Stimulated activated CD8-positive, alpha-beta memory T cell treated with anti-CD3 and anti-CD28 coated beads, Interleukin-7, amount 100 ng/mL, for 4 hours (primary cell): ENCODE data around the gene DDX23.
A peak's percentile ranks its signal among the peaks of the same experiment; 100 is the strongest.
"Not testable (repeated sequence)": the region's sequence is repeated elsewhere in the genome, so short reads cannot be mapped to it uniquely, and the experiment has no call there.

Experiments used
- DNase-seq, 2 donors: peaks; one replicate each; pipeline ENCODE4 v3.0.0-alpha.2; 2020; ENCODE audit warnings: low read depth in 2 of 2

Gene DDX23

GRCh38 chr12:48862760-48863159, 10.8 kb upstream of the DDX23 start:
- DNase-seq: no peak

- DNase-seq: no peak
Measured at GRCh38 chr12:48861111-48861510, 9.1 kb upstream of the DDX23 start.

- not testable (repeated sequence) for DNase-seq
Measured at GRCh38 chr12:48860236-48860635, 8.3 kb upstream of the DDX23 start.

GRCh38 chr12:48859607-48860006, 7.6 kb upstream of the DDX23 start:
- DNase-seq: no peak

GRCh38 chr12:48858043-48858442, 6.1 kb upstream of the DDX23 start:
- DNase-seq: no peak

GRCh38 chr12:48857278-48857994, 5.5 kb upstream of the DDX23 start:
- no peak for DNase-seq

- DNase-seq: no peak
Measured at GRCh38 chr12:48856379-48856778, 4.4 kb upstream of the DDX23 start.

GRCh38 chr12:48854932-48855331, 3.0 kb upstream of the DDX23 start:
- not testable (repeated sequence) for DNase-seq

- no peak for DNase-seq
Measured at GRCh38 chr12:48854488-48854887, 2.5 kb upstream of the DDX23 start.

GRCh38 chr12:48852734-48853688, 1.0 kb upstream of the DDX23 start:
- peak; percentile 64 to 82 for DNase-seq

GRCh38 chr12:48842021-48842420, 9.9 kb downstream of the DDX23 start:
- not testable (repeated sequence) for DNase-seq

GRCh38 chr12:48838048-48838447, 13.9 kb downstream of the DDX23 start:
- DNase-seq: no peak

GRCh38 chr12:48832321-48833060, 19.5 kb downstream of the DDX23 start:
- DNase-seq: no peak

- no peak for DNase-seq
Measured at GRCh38 chr12:48831257-48831656, 20.7 kb downstream of the DDX23 start.

GRCh38 chr12:48828841-48829575, 23.0 kb downstream of the DDX23 start:
- no peak for DNase-seq

GRCh38 chr12:48828293-48828692, 23.7 kb downstream of the DDX23 start:
- no peak for DNase-seq

- DNase-seq: no peak
Measured at GRCh38 chr12:48827513-48828096, 24.4 kb downstream of the DDX23 start.

GRCh38 chr12:48827026-48827425, 24.9 kb downstream of the DDX23 start:
- DNase-seq: no peak

- DNase-seq: no peak
Measured at GRCh38 chr12:48826209-48826855, 25.6 kb downstream of the DDX23 start.

GRCh38 chr12:48824905-48825304, 27.1 kb downstream of the DDX23 start:
- DNase-seq: no peak

- DNase-seq: no peak
Measured at GRCh38 chr12:48824112-48824511, 27.9 kb downstream of the DDX23 start.
